SU-DHL-6 (cell line): ENCODE data around the gene GOLPH3.
"Not testable (repeated sequence)": the region's sequence is repeated elsewhere in the genome, so short reads cannot be mapped to it uniquely, and the experiment has no call there.

Experiments
- H2AFZ ChIP-seq: fragments of 200-600 bp; sonication (generic); 2 replicates; pipeline ENCODE4 v1.6.1; 2014; ENCODE audit warnings: low read depth, mild to moderate bottlenecking, moderate library complexity, mixed read lengths, antibody characterized with exemption, low read length; ENCODE audit not compliant: severe bottlenecking
- H3F3A ChIP-seq: fragments of 200-600 bp; shearing (Covaris generic); 2 replicates; pipeline ENCODE4 v1.6.0; 2016; ENCODE audit warnings: antibody characterized with exemption, mild to moderate bottlenecking; ENCODE audit not compliant: insufficient read depth
- H3K27ac ChIP-seq: fragments of 200-600 bp; sonication (generic); 2 replicates; pipeline ENCODE4 v1.5.1; 2016; ENCODE audit warnings: low read depth, mild to moderate bottlenecking, low read length, moderate library complexity, mixed read lengths
- H3K27me3 ChIP-seq: fragments of 200-600 bp; sonication (generic), shearing (Covaris generic); 2 replicates; pipeline ENCODE4 v1.6.0; 2014; ENCODE audit warnings: mild to moderate bottlenecking, low read length
- H3K36me3 ChIP-seq: fragments of 200-600 bp; sonication (generic); 2 replicates; pipeline ENCODE4 v1.6.1; 2014; ENCODE audit warnings: mild to moderate bottlenecking, low read length, mixed read lengths
- H3K4me2 ChIP-seq: fragments of 300-600, 200-600 bp; shearing (Covaris generic), sonication (generic); 2 replicates; pipeline ENCODE4 v1.6.0; 2014; ENCODE audit warnings: low read length, low read depth, mild to moderate bottlenecking; ENCODE audit not compliant: poor library complexity, severe bottlenecking
- H3K4me3 ChIP-seq: fragments of 200-600 bp; sonication (generic); 2 replicates; pipeline ENCODE4 v1.5.1; 2014; ENCODE audit warnings: antibody characterized with exemption, low read length, mild to moderate bottlenecking, mixed read lengths; ENCODE audit not compliant: insufficient read depth, poor library complexity, severe bottlenecking
- H3K79me2 ChIP-seq: fragments of 200-600 bp; sonication (generic); 2 replicates; pipeline ENCODE4 v1.6.1; 2014; ENCODE audit warnings: mild to moderate bottlenecking, low read length, moderate library complexity; ENCODE audit not compliant: insufficient read depth
- H3K9ac ChIP-seq: fragments of 200-600 bp; sonication (generic); 2 replicates; pipeline ENCODE4 v1.7.0; 2014; ENCODE audit warnings: mild to moderate bottlenecking, low read length
- H3K9me2 ChIP-seq: fragments of 200-600 bp; sonication (generic); replicated peaks from 2 replicates; pipeline ENCODE4 v1.6.1; 2014; ENCODE audit warnings: low read length; ENCODE audit not compliant: insufficient read depth
- H3K9me3 ChIP-seq: fragments of 200-600 bp; sonication (generic); 2 replicates; pipeline ENCODE4 v1.6.1; 2014; ENCODE audit warnings: low read length, mixed read lengths; ENCODE audit not compliant: insufficient read depth
- H4K20me1 ChIP-seq: fragments of 200-600 bp; sonication (generic); 2 replicates; pipeline ENCODE4 v1.6.1; 2014; ENCODE audit warnings: low read depth, mild to moderate bottlenecking, antibody characterized with exemption, low read length, moderate library complexity, mixed read lengths
- CTCF ChIP-seq: fragments of 200-600 bp; sonication (generic); IDR thresholded peaks from one replicate; pipeline ENCODE4 v1.5.1; 2017; ENCODE audit warnings: antibody characterized with exemption, mild to moderate bottlenecking, low read length, moderate library complexity; ENCODE audit not compliant: insufficient read depth, poor library complexity, severe bottlenecking
- EZH2phosphoT487 ChIP-seq: fragments of 200-600 bp; sonication (generic), shearing (Covaris generic); conservative IDR thresholded peaks from 2 replicates; pipeline ENCODE4 v1.6.1; 2018; ENCODE audit warnings: mild to moderate bottlenecking, antibody characterized with exemption, low read length, moderate library complexity, mixed read lengths

GOLPH3 gene

GRCh38 chr5:32123889-32124676 is 50.0 kb downstream of the GOLPH3 start:
- Histone ChIP-seq H3K9me3 (no peaks in the 10 kb centered on the region), H3F3A (no peaks in the 10 kb centered on the region), H3K4me2 (no peak overlapping the region), H3K4me3 (no peak overlapping the region), H3K27me3 (no peaks in the 10 kb centered on the region), H3K79me2 (peaks cover 7% of the 10 kb centered on the region; the same call in 1 of the 2 replicates), H2AFZ (no peak overlapping the region), H3K9me2 (no peaks in the 10 kb centered on the region), H4K20me1 (no peaks in the 10 kb centered on the region), H3K9ac (no peak overlapping the region), H3K36me3 (peaks cover 24% of the 10 kb centered on the region; the same call in 1 of the 2 replicates), H3K27ac (no peak overlapping the region)
- no peak for TF ChIP-seq EZH2phosphoT487
- no peak for TF ChIP-seq CTCF

GRCh38 chr5:32123058-32123805 is 50.9 kb downstream of the GOLPH3 start:
- Histone ChIP-seq H4K20me1 (no peaks in the 10 kb centered on the region), H3F3A (no peaks in the 10 kb centered on the region), H3K9ac (no peak overlapping the region), H3K9me2 (no peaks in the 10 kb centered on the region), H3K4me3 (no peak overlapping the region), H3K9me3 (no peaks in the 10 kb centered on the region), H3K36me3 (peaks cover 24% of the 10 kb centered on the region; the same call in 1 of the 2 replicates), H3K79me2 (peaks cover 6% of the 10 kb centered on the region; the same call in 1 of the 2 replicates), H3K27me3 (no peaks in the 10 kb centered on the region), H3K27ac (no peak overlapping the region), H3K4me2 (no peak overlapping the region), H2AFZ (no peak overlapping the region)
- TF ChIP-seq EZH2phosphoT487, result no peak
- no peak for TF ChIP-seq CTCF

DNA sequence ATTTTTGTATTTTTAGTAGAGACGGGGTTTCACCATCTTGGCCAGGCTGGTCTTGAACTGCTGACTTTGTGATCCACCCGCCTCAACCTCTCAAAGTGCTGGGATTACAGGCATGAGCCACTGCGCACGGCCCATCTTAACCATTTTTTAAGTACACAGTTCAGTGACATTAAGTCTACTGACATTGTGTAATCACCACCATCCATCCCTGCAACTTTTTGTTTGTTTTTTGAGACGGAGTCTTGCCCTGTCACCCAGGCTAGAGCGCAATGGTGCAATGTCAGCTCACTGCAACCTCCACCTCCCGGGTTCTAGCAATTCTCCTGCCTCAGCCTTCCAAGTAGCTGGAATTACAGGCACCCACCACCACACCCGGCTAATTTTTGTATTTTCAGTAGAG is 55.2 kb downstream of the GOLPH3 start:
- H3F3A ChIP-seq, H3K4me3 ChIP-seq, H3K27ac ChIP-seq, H3K9me3 ChIP-seq, H3K36me3 ChIP-seq, H3K9ac ChIP-seq, H3K79me2 ChIP-seq, H3K9me2 ChIP-seq, H2AFZ ChIP-seq, H3K4me2 ChIP-seq, H3K27me3 ChIP-seq, H4K20me1 ChIP-seq: not testable (repeated sequence)
